GM15510 (cell line): ENCODE results near the gene THADA.

Experiments
- POLR2A ChIP-seq: IDR thresholded peaks from 3 replicates; pipeline ENCODE4 v1.6.1; 2011; ENCODE audit warnings: borderline replicate concordance; ENCODE audit not compliant: insufficient read length; ENCODE audit errors: extremely low read depth

THADA gene

GRCh38 chr2:43455296-43455695 is 140.5 kb downstream of the THADA start:
- no peak for TF ChIP-seq POLR2A

GRCh38 chr2:43454791-43455190 is 141.0 kb downstream of the THADA start:
- no peak for TF ChIP-seq POLR2A

GRCh38 chr2:43453179-43454170 is 142.4 kb downstream of the THADA start:
- TF ChIP-seq POLR2A: no peak

GRCh38 chr2:43452318-43452731 is 143.5 kb downstream of the THADA start:
- no peak for TF ChIP-seq POLR2A

- no peak for TF ChIP-seq POLR2A
Measured at GRCh38 chr2:43450617-43451016, 145.2 kb downstream of the THADA start.

- no peak for TF ChIP-seq POLR2A
Measured at GRCh38 chr2:43448822-43449110, 147.1 kb downstream of the THADA start.

GRCh38 chr2:43448011-43448821 is 147.6 kb downstream of the THADA start:
- TF ChIP-seq POLR2A: no peak

- no peak for TF ChIP-seq POLR2A
Measured at GRCh38 chr2:43445781-43446180, 150.1 kb downstream of the THADA start.

GRCh38 chr2:43444989-43445645 is 150.7 kb downstream of the THADA start:
- TF ChIP-seq POLR2A: no peak

- TF ChIP-seq POLR2A: no peak
Measured at GRCh38 chr2:43443282-43443681, 152.6 kb downstream of the THADA start.

- TF ChIP-seq POLR2A: no peak
Measured at GRCh38 chr2:43441195-43441594, 154.6 kb downstream of the THADA start.

GRCh38 chr2:43438858-43439655 is 156.8 kb downstream of the THADA start:
- no peak for TF ChIP-seq POLR2A

GRCh38 chr2:43438342-43438741 is 157.5 kb downstream of the THADA start:
- TF ChIP-seq POLR2A: no peak

GRCh38 chr2:43437363-43437762 is 158.5 kb downstream of the THADA start:
- no peak for TF ChIP-seq POLR2A
